Erythroblast (primary cell): ENCODE data around the gene NDUFA13.

ENCODE experiments used
- DNase-seq, 2 experiments: peaks; one replicate each; lab custom pipeline; 2025; lab: John Stamatoyannopoulos, UW
- GATA1 ChIP-seq: IDR thresholded peaks from 2 replicates; pipeline ENCODE4 v1.6.1; 2011; ENCODE audit warnings: low read depth, mild to moderate bottlenecking, control low read depth, low read length, moderate library complexity
- POLR2A ChIP-seq: IDR thresholded peaks from 2 replicates; pipeline ENCODE4 v1.6.1; 2011; ENCODE audit warnings: mild to moderate bottlenecking, low read length

The NDUFA13 gene

DNA sequence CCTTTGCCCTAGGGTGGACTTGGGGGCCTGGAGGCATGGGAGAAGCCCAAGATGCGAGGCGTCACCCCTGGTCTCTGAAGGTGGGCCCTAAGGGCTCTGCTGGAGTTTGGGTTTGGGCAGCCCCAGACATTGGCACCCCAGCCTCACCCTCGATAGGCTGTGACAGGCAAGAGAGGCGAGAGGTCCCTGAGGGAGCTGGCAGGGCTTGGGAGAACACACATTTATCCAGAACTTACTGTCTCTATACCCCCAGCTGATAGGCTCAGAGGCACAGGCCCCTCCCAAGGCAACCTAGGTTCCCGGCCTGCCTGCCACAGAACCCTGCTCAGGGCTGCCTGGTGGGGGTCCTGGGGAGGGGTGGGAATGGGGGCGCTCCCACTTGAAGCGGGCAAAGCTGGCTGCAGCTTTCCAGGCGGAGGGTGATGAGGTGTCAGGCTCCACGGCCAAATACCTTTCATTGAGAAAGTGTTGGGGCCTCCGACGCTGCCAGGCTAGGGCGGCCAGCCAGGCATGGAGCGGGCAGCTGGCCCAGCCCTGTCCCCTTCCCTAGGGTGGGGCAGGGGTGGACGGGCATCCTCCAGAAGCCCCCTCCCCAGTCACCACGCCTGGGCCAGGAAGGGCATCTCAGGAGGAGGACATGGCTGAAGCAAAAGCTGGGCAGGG lies 31.8 kb downstream of the NDUFA13 start:
- TF ChIP-seq POLR2A (no peak), GATA1 (no peak)
- DNase-seq = no peak

DNA sequence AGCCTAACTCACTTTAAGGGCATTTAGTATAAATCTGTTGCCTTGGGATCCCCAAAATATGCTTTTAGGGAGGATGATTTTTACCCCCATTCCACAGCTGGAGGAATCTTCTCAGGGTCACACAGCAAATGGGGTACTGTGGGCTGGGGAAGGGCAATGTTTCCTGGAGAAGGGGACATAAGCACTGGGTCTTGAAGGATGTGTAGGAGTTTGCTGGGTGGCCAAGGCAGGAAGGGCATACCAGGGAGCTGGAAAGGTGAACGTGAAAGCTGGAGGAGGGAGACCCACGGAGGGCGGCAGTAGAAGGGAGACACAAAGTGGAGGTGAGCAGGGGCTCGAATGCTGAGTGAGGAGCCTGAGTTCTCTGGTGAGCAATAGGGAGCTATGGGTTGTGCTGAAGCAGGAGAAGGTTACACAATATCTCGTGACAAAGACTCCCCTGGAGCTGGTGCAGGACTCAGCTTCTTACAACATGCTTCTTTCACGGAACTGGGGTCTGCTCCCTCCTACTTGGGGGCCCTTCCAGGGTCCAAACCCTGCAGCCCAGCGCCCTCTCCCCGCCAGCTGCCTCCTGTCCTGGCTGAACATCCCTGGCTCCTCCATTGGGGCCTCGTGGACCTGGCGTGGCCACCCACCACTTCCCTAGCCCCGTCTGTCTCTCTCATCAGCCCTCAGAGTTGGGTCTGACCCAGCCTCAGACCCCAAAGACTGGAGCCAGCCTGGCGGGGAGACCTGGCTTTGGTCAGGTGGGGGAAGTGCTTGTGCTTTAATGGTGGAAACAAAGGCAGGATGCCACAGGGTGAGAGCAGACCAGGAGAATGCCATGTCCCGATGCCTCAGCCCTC lies 33.1 kb downstream of the NDUFA13 start:
- no peak for DNase-seq
- TF ChIP-seq GATA1 = no peak
- no peak for TF ChIP-seq POLR2A

DNA sequence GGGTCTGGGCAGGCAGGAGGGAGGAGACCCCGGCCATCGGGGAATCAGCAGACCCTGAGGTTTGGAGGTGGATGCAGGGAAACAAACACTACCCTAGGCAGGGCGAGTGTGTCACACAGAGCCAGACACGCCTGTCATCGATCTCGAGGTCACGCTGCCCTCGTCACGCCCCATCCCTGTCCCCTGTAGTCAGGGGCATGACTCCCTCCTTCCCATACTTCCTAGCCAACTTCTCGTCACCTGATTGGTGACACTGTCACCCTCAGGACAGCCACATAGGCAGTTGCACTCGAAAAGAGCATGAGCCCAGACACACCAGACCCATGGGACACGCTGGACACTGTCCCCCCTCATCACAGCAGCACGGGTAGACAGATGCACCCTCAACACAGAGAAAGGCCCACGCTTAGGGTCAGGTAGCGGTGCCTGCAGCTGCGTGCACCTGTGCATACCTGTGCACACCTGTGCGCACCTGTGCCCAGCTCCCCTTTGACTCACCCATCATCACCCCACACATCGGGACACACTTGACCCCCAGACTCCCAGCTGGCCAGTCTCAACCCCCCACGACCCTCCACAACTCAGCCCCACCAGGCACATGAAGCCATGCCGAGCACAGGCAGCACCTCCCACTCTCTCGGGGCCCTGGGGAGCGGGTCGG lies 33.9 kb downstream of the NDUFA13 start:
- no peak for TF ChIP-seq GATA1
- TF ChIP-seq POLR2A = no peak
- no peak for DNase-seq

- TF ChIP-seq GATA1 (no peak), POLR2A (no peak)
- no peak for DNase-seq
These were observed 34.5 kb downstream of the NDUFA13 start for GRCh38 chr19:19550485-19550929.

GRCh38 chr19:19550972-19551852 lies 35.2 kb downstream of the NDUFA13 start:
- TF ChIP-seq POLR2A (no peak), GATA1 (no peak)
- no peak for DNase-seq

DNA sequence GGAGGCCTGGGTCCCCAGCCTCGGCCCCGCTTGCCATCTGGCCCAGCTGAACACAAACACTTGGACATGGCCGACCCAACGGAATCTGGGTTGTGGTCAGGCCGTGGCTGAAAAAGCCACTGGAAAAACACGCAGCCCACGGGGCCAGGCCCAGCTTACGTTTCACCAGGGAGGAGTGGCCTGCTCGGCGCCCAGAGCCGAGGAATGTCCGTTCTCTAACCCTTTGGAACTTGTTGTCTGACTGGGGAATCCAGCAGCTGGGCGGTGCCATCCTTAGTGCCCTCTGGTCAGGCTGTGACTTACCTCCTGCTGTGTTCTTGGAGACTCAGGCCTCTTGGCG lies 35.8 kb downstream of the NDUFA13 start:
- DNase-seq = no peak
- no peak for TF ChIP-seq POLR2A
- TF ChIP-seq GATA1 = no peak

GRCh38 chr19:19552798-19553197 lies 36.8 kb downstream of the NDUFA13 start:
- TF ChIP-seq POLR2A (no peak), GATA1 (no peak)
- peak in 1 of 2 experiments; percentile 34 for DNase-seq

GRCh38 chr19:19553670-19554069 lies 37.6 kb downstream of the NDUFA13 start:
- no peak for DNase-seq

GRCh38 chr19:19554074-19555023 lies 38.3 kb downstream of the NDUFA13 start:
- TF ChIP-seq GATA1 (no peak), POLR2A (no peak)
- peak; percentile 59 to 74 for DNase-seq

More at GRCh38 chr19:19553670-19554069, 37.6 kb downstream of the NDUFA13 start:
- no peak for TF ChIP-seq GATA1
- TF ChIP-seq POLR2A = no peak

DNA sequence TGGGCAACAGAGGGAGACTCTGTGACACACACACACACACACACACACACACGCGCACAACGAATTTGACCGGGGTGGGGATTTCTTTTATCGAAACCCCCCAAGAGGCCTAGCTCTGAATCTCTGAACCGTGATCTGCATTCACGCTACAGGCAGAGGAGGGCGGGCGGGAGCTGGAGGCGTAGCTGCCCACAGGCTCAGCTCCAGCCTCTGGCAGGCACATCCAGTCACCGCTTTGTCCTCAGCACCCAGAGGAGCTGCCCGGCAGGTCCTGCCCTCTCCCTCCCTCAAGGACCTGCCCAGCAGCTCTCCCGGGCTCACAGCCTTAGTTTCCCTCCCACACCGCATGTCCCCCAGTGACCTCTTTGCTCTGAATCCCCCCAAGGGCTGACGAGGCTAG lies 42.0 kb downstream of the NDUFA13 start:
- TF ChIP-seq GATA1 = no peak
- TF ChIP-seq POLR2A = no peak

DNA sequence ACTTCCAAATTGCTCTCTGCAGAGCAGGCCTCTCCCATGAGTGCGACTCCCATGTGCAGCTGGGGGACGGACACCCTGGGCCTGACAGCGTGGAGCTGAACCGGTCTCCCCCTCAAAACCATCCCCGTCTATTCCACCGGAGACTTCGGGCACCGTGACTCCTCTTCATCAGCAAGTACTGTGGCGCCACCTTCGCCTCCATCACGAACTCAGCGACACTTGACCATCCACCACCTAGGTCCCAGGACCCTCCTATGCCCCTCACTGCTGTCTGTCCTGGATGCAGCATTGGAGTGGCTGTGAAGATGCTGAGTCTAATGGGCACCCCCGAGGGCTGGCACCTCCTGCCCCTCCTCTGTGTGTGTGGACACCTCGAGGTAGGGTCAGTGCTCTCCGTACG lies 42.6 kb downstream of the NDUFA13 start:
- TF ChIP-seq POLR2A = no peak
- TF ChIP-seq GATA1 = no peak
- no peak for DNase-seq

More for the DNA sequence above, 42.0 kb downstream of the NDUFA13 start:
- DNase-seq = no peak

DNA sequence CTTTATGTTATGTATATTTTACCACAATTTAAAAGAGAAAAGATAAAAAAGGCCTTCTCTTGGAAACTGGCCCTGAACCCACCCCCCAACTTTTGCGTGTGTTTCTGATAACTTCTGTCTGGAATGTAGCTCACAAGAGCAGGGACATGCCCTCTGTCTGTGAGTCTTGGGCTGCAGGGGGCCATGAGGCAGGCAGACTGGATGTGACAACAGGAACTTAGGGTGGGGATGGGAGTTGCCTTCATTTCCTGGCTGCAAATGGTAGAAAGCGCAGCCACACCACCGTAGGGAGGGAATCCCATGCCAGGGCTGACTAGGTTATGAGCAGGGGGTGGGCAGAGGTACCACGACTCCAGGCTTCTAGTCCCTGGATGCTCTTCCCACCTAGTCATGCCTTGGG lies 43.9 kb downstream of the NDUFA13 start:
- no peak for DNase-seq
- no peak for TF ChIP-seq GATA1
- no peak for TF ChIP-seq POLR2A
